Neural progenitor cell (in vitro differentiated cells): ENCODE measurements around the gene PCSK1N.

Source experiments
- EZH2 ChIP-seq: fragments of 200-600 bp; sonication (generic); IDR thresholded peaks from 2 replicates; pipeline ENCODE4 v1.6.1; 2017; ENCODE audit warnings: antibody characterized with exemption, mild to moderate bottlenecking, moderate library complexity
- TF ChIP-seq, protein P1 (sequence below): fragments of 200-600 bp; sonication (generic); IDR thresholded peaks from 2 replicates; pipeline ENCODE4 v1.5.1; 2017; ENCODE audit warnings: antibody characterized with exemption, mild to moderate bottlenecking

DNA sequence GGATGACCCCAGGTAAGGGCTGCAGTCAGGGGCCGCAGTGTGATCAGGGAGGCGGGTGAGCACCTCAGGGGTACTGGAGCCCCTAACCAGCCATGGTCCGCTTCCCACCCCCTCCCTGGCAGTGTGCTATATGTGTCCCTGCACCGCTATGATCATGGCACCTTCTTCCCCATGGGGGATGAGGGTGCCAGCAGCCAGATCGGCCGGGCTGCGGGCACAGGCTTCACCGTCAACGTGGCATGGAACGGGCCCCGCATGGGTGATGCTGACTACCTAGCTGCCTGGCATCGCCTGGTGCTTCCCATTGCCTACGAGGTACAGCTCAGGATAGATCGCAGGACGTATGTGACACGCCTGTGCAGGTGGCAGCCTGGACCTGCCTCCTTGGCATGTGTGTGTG lies 17.3 kb downstream of the PCSK1N start:
- TF ChIP-seq EZH2, result no peak
- TF ChIP-seq, protein P1, sequence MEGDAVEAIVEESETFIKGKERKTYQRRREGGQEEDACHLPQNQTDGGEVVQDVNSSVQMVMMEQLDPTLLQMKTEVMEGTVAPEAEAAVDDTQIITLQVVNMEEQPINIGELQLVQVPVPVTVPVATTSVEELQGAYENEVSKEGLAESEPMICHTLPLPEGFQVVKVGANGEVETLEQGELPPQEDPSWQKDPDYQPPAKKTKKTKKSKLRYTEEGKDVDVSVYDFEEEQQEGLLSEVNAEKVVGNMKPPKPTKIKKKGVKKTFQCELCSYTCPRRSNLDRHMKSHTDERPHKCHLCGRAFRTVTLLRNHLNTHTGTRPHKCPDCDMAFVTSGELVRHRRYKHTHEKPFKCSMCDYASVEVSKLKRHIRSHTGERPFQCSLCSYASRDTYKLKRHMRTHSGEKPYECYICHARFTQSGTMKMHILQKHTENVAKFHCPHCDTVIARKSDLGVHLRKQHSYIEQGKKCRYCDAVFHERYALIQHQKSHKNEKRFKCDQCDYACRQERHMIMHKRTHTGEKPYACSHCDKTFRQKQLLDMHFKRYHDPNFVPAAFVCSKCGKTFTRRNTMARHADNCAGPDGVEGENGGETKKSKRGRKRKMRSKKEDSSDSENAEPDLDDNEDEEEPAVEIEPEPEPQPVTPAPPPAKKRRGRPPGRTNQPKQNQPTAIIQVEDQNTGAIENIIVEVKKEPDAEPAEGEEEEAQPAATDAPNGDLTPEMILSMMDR, result no peak
